Psoas muscle (tissue), 8 donors: Measurements from ENCODE around the gene ADIPOR2. TPM values are rescaled to one million over a fixed set of nuclear protein-coding genes. Genes with fewer than 3 reads are reported as not detected.
A peak's percentile ranks its signal among the peaks of the same experiment; 100 is the strongest.
"Not testable (repeated sequence)": the region's sequence is repeated elsewhere in the genome, so short reads cannot be mapped to it uniquely, and the experiment has no call there.

Source experiments
- ATAC-seq, 4 donors: fragments of 200-7000 bp; cut with Tn5 transposase; one replicate each; pipeline ENCODE4 v1.9.1; 2020; ENCODE audit warnings: moderate library complexity in 3 of 4, mild to moderate bottlenecking in 2 of 4
- DNase-seq, 2 donors: peaks; one replicate each; pipeline ENCODE4 v3.0.0-alpha.2; 2020
- H3K27ac ChIP-seq: fragments of 200-600 bp; one replicate; pipeline ENCODE4 v1.8.0; 2022
- H3K27me3 ChIP-seq, 3 donors: fragments of 200-600 bp in 1 of 3; one replicate each; pipeline versions ENCODE4 v1.6.1 to v1.8.0; 2013 to 2022; ENCODE audit warnings: low read length in 2 of 3, mild to moderate bottlenecking in 2 of 3, moderate library complexity in 1 of 3; ENCODE audit not compliant: insufficient read depth in 3 of 3
- H3K36me3 ChIP-seq, 2 donors: fragments of 200-600 bp in 1 of 2; one replicate each; pipeline versions ENCODE4 v1.6.1 to v1.8.0; 2013 to 2022; ENCODE audit warnings: low read depth in 1 of 2, mild to moderate bottlenecking in 1 of 2, moderate library complexity in 1 of 2; ENCODE audit not compliant: insufficient read depth in 1 of 2
- H3K4me1 ChIP-seq: fragments of 200-600 bp; one replicate; pipeline ENCODE4 v1.8.0; 2022
- H3K4me3 ChIP-seq: fragments of 200-600 bp; one replicate; pipeline ENCODE4 v1.8.0; 2022; ENCODE audit warnings: mild to moderate bottlenecking
- H3K9me3 ChIP-seq: fragments of 200-600 bp; one replicate; pipeline ENCODE4 v1.8.0; 2022
- CTCF ChIP-seq: fragments of 200-600 bp; IDR thresholded peaks from one replicate; pipeline ENCODE4 v1.8.0; 2022; ENCODE audit warnings: antibody characterized with exemption
- WGBS, 3 donors: extraction: QIAGEN DNeasy Blood & Tissue Kit; methylation state at CpG; one replicate each; pipeline versions ENCODE4 v1.1.6 to v1.1.7; 2013; 5-methylcytosine and 5-hydroxymethylcytosine counted together
- intact Hi-C, 2 donors: fragments of 100-400 bp; cut with DNase I; formaldehyde crosslinking; loops; one replicate each; pipeline versions ENCODE4 v1.11.0 to v1.14.2; 2022
- polyA plus RNA-seq, 3 donors: library from polyadenylated mRNA; stranded (reverse); fragments of 200-250 nt; gene quantifications; one replicate each; pipeline ENCODE4 v1.2.3, GENCODE V29; 2013
- total RNA-seq, 4 donors: library from RNA; stranded (reverse); fragmentation: NEBNext Ultra II Directional in 2 of 4; extraction: Animal tissue kit (Norgen Biotek cat#: 25700) in 2 of 4; gene quantifications; one replicate each; pipeline versions ENCODE4 v1.2.1 to v1.2.4, GENCODE V29; 2021 to 2023
- donor health status: healthy with polysubstance abuse.
- donor health status: DM: no; HTN: no; CAD: no; lungs with moderate emphysema.
- donor health status: Bipolar disorder and iron deficiency.
- donor health status: healthy.
- donor health status: DM: yes; HTN: yes; CAD: no.
- donor health status: DM: no; HTN: no; CAD: no.
- donor health status: DM: no; HTN: no; CAD: no.
- donor health status: DM: yes; HTN: yes; CAD: no.

The ADIPOR2 gene
- total and polyA plus RNA-seq, 7 donors = 28.6 to 52.1 (median 44.2) TPM

- Histone ChIP-seq H3K4me1 (no peaks in the 10 kb centered on the region), H3K4me3 (no peak overlapping the region), H3K36me3 (no peaks in the 10 kb centered on the region), H3K27me3 (peaks cover 0 to 16% (median 4%) of the 10 kb centered on the region in 3 donors), H3K9me3 (no peaks in the 10 kb centered on the region), H3K27ac (no peak overlapping the region)
- no peak for DNase-seq
- intact Hi-C loops = no loop called here
- no peak for TF ChIP-seq CTCF
- 68 to 73% (median 73%) methylated on average over 3 of the region's 3 CpGs for WGBS, 3 donors
- no peak for ATAC-seq
Observed at GRCh38 chr12:1815108-1815507, 124.2 kb downstream of the ADIPOR2 start.

GRCh38 chr12:1815814-1816729, 125.2 kb downstream of the ADIPOR2 start:
- Histone ChIP-seq H3K4me1 (no peaks in the 10 kb centered on the region), H3K4me3 (no peak overlapping the region), H3K27ac (no peak overlapping the region), H3K36me3 (no peaks in the 10 kb centered on the region), H3K9me3 (no peaks in the 10 kb centered on the region), H3K27me3 (peaks cover 0 to 25% (median 10%) of the 10 kb centered on the region in 3 donors)
- intact Hi-C loops = no loop called here
- DNase-seq = no peak
- TF ChIP-seq CTCF = no peak
- WGBS, 3 donors = 63 to 72% (median 68%) methylated on average over 21 of the region's 21 CpGs
- ATAC-seq = no peak

GRCh38 chr12:1816730-1817348, 126.0 kb downstream of the ADIPOR2 start:
- H3K4me3 ChIP-seq = no peak overlapping the region
- intact Hi-C loops = no loop called here
- ATAC-seq = peak in 1 of 4 donors; percentile 67
- 78 to 87% (median 81%) methylated on average over 9 of the region's 9 CpGs for WGBS, 3 donors
- H3K27me3 ChIP-seq = peaks cover 0 to 33% (median 17%) of the 10 kb centered on the region in 3 donors
- H3K36me3 ChIP-seq = no peaks in the 10 kb centered on the region
- no peaks in the 10 kb centered on the region for H3K9me3 ChIP-seq
- no peak overlapping the region for H3K27ac ChIP-seq
- TF ChIP-seq CTCF = no peak
- no peak for DNase-seq
- H3K4me1 ChIP-seq = no peaks in the 10 kb centered on the region

- ATAC-seq, DNase-seq, H3K36me3 ChIP-seq, intact Hi-C loops, H3K9me3 ChIP-seq, H3K27ac ChIP-seq, H3K4me3 ChIP-seq, H3K4me1 ChIP-seq: not testable (repeated sequence)
- WGBS, 3 donors = 87 to 93% (median 88%) methylated on average over 18 to 26 of the region's 28 CpGs
- peaks cover 0 to 44% (median 22%) of the 10 kb centered on the region in 3 donors for H3K27me3 ChIP-seq
Observed at GRCh38 chr12:1817928-1818327, 127.1 kb downstream of the ADIPOR2 start.

GRCh38 chr12:1819050-1819449, 128.2 kb downstream of the ADIPOR2 start:
- peaks cover 0 to 50% (median 22%) of the 10 kb centered on the region in 3 donors for H3K27me3 ChIP-seq
- intact Hi-C loops = no loop called here
- H3K4me1 ChIP-seq = no peaks in the 10 kb centered on the region
- H3K4me3 ChIP-seq = no peak overlapping the region
- no peaks in the 10 kb centered on the region for H3K36me3 ChIP-seq
- ATAC-seq = no peak
- H3K9me3 ChIP-seq = no peaks in the 10 kb centered on the region
- WGBS, 3 donors = 65 to 81% (median 77%) methylated on average over 9 of the region's 9 CpGs
- no peak overlapping the region for H3K27ac ChIP-seq
- no peak for DNase-seq
- no peak for TF ChIP-seq CTCF
